ENCODE measurements around the gene ASIC2. TPM values are rescaled to one million over a fixed set of nuclear protein-coding genes. Genes with fewer than 3 reads are reported as not detected.

The ASIC2 gene
- total and polyA plus RNA-seq, 12 donors = 0.29 to 1.5 (median 0.69) TPM

DNA sequence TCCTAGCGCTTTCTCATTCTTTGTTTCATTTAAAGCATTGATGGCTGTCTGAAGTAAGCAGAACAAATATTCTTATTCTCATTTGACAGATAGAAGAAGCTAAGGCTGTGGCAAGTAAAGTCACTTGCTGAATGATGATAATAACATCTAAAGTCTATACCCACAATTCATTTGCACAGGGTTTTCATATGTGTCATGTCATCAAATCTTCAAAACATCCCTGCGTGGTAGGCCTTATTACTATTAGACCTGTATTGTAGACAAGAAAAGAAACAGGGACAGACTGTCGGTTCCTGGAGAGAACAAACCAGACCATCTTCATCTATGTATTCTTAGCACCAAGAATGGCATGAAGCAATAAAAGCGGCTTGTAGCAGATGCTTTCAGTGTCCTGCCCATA, 85.9 kb downstream of the ASIC2 start:
- TF ChIP-seq, protein P1, sequence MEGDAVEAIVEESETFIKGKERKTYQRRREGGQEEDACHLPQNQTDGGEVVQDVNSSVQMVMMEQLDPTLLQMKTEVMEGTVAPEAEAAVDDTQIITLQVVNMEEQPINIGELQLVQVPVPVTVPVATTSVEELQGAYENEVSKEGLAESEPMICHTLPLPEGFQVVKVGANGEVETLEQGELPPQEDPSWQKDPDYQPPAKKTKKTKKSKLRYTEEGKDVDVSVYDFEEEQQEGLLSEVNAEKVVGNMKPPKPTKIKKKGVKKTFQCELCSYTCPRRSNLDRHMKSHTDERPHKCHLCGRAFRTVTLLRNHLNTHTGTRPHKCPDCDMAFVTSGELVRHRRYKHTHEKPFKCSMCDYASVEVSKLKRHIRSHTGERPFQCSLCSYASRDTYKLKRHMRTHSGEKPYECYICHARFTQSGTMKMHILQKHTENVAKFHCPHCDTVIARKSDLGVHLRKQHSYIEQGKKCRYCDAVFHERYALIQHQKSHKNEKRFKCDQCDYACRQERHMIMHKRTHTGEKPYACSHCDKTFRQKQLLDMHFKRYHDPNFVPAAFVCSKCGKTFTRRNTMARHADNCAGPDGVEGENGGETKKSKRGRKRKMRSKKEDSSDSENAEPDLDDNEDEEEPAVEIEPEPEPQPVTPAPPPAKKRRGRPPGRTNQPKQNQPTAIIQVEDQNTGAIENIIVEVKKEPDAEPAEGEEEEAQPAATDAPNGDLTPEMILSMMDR (IDR thresholded peaks at IDR 0.05) = no peak
- TF ChIP-seq POLR2A (IDR thresholded peaks at IDR 0.05) = no peak
- WGBS, 4 donors = 86 to 95% (median 91%) methylated on average over 4 of the region's 4 CpGs
- no peaks in the 10 kb centered on the region for H3K27me3 ChIP-seq

DNA sequence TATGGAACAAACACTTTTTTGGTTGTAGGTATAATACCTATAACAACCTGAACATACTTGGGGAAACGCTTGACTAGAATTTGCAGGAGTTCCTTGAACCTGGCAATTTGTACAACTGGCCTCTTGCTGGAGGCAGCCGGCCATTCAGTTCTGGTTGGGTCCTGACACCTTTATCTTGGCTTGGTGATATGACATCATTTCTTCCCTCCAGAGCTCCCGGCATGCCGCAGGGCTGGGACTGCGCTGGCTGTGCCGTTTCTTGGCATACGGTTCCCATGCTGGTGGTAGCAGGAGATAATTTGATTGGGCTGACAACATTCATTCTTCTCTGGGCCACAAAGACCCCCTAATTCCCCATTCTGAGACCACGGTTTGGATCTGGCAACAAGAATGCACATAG, 87.5 kb downstream of the ASIC2 start:
- no peak for TF ChIP-seq POLR2A (IDR thresholded peaks at IDR 0.05)
- TF ChIP-seq, protein P1 (IDR thresholded peaks at IDR 0.05) = no peak

More for the DNA sequence above, 85.9 kb downstream of the ASIC2 start:
- Histone ChIP-seq H3K4me3 (no peak overlapping the region), H3K27ac (no peak overlapping the region), H3K4me1 (replicated peaks in 1 of 2) (no peaks in the 10 kb centered on the region), H3K36me3 (replicated peaks in 1 of 2) (no peaks in the 10 kb centered on the region), H3K9me3 (replicated peaks in 1 of 3) (no peaks in the 10 kb centered on the region)
- DNase-seq = no peak
- intact Hi-C loops (cut with DNase I) = no loop called here

DNA sequence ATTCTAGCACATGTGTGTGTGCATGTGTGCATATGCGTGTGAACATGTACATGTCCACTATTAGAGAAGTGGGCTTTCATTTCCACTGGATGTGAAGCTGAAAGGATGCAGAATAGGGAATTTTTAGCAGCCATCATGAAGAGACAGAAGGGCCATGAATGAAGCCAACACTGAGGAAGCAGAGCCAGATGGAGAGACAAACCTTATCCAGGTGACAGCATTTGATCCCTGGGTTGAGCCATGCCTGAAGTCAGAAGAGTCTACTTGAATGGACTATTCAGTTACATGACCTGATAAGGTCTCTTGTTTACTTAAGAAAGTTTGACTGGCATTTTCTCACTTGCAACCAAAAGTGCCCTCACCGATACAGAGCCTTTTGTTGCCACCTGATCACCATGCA, 88.4 kb downstream of the ASIC2 start:
- no peaks in the 10 kb centered on the region for H3K9me3 ChIP-seq (replicated peaks in 1 of 3)
- WGBS, 4 donors = 94 to 97% (median 95%) methylated on average over 2 of the region's 2 CpGs
- H3K27me3 ChIP-seq = no peaks in the 10 kb centered on the region
- DNase-seq = no peak
- H3K4me1 ChIP-seq (replicated peaks in 1 of 2) = no peaks in the 10 kb centered on the region
- H3K36me3 ChIP-seq (replicated peaks in 1 of 2) = no peaks in the 10 kb centered on the region
- TF ChIP-seq, protein P1 (IDR thresholded peaks at IDR 0.05) = no peak
- intact Hi-C loops (cut with DNase I) = no loop called here
- no peak overlapping the region for H3K4me3 ChIP-seq
- H3K27ac ChIP-seq = no peak overlapping the region

More for the DNA sequence above, 87.5 kb downstream of the ASIC2 start:
- Histone ChIP-seq H3K4me1 (replicated peaks in 1 of 2) (no peaks in the 10 kb centered on the region), H3K9me3 (replicated peaks in 1 of 3) (no peaks in the 10 kb centered on the region), H3K27ac (no peak overlapping the region), H3K36me3 (replicated peaks in 1 of 2) (no peaks in the 10 kb centered on the region), H3K27me3 (no peaks in the 10 kb centered on the region), H3K4me3 (no peak overlapping the region)
- no peak for DNase-seq
- 83 to 93% (median 89%) methylated on average over 6 to 8 of the region's 8 CpGs for WGBS, 4 donors
- intact Hi-C loops (cut with DNase I) = no loop called here

DNA sequence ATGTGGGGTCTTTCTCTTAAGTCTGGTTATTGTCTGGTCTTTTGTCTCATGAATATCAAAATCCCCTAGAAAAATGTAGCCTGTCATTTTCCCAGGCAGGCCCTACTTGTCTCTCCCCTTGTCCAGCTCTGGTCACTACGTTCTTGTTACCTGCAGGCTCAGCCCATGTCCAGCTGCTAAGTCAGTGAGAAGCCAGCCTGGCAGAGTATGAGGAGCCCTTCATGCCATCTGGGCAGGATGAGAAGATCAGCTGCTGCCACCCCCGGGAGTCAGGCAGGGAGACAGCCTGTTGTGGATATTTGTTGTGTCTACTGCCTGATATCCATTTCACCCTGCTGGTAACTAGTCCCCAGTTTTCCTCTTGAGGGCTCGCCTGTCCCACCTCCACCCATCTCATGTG, 88.9 kb downstream of the ASIC2 start:
- WGBS, 4 donors = 79 to 88% (median 83%) methylated on average over 3 of the region's 3 CpGs
- no peaks in the 10 kb centered on the region for H3K9me3 ChIP-seq (replicated peaks in 1 of 3)
- intact Hi-C loops (cut with DNase I) = no loop called here
- no peak overlapping the region for H3K27ac ChIP-seq
- H3K4me1 ChIP-seq (replicated peaks in 1 of 2) = no peaks in the 10 kb centered on the region
- H3K4me3 ChIP-seq = no peak overlapping the region
- no peak for TF ChIP-seq POLR2A (IDR thresholded peaks at IDR 0.05)
- TF ChIP-seq, protein P1 (IDR thresholded peaks at IDR 0.05) = no peak
- DNase-seq = no peak
- no peaks in the 10 kb centered on the region for H3K27me3 ChIP-seq
- no peaks in the 10 kb centered on the region for H3K36me3 ChIP-seq (replicated peaks in 1 of 2)
